Mesothelial cell of epicardium (in vitro differentiated cells): Measurements from ENCODE around the gene AWAT1. TPM values are rescaled to one million over a fixed set of nuclear protein-coding genes. Genes with fewer than 3 reads are reported as not detected.
"Not testable (repeated sequence)": the region's sequence is repeated elsewhere in the genome, so short reads cannot be mapped to it uniquely, and the experiment has no call there.

Experiments used
- DNase-seq, 2 experiments: peaks; one replicate each; pipeline ENCODE4 v3.0.0; 2021; ENCODE audit warnings: low spot score in 2 of 2; ENCODE audit not compliant: unreplicated experiment in 2 of 2
- H3K27ac Mint-ChIP-seq: 2 replicates; pipeline ENCODE4 v1.8.0; 2021; ENCODE audit warnings: mixed read lengths
- H3K27me3 Mint-ChIP-seq: 2 replicates; pipeline ENCODE4 v1.8.0; 2021; ENCODE audit warnings: low read depth, mixed read lengths
- H3K36me3 Mint-ChIP-seq: 2 replicates; pipeline ENCODE4 v1.8.0; 2021; ENCODE audit warnings: mixed read lengths
- H3K4me1 Mint-ChIP-seq: 2 replicates; pipeline ENCODE4 v1.8.0; 2021; ENCODE audit warnings: mixed read lengths
- H3K4me3 Mint-ChIP-seq: 2 replicates; pipeline ENCODE4 v1.8.0; 2021; ENCODE audit warnings: mild to moderate bottlenecking, moderate library complexity, mixed read lengths
- H3K9me3 Mint-ChIP-seq: 2 replicates; pipeline ENCODE4 v1.8.0; 2021; ENCODE audit warnings: mixed read lengths
- total RNA-seq: library from RNA; stranded (reverse); gene quantifications from 3 replicates; pipeline ENCODE4 v1.2.1, GENCODE V29; 2021
- TF ChIP-seq, protein P1 (sequence below): fragments of 200-600 bp; sonication (generic); IDR thresholded peaks from one replicate; pipeline ENCODE4 v1.5.0; 2021; ENCODE audit warnings: antibody characterized with exemption; ENCODE audit not compliant: unreplicated experiment

Gene AWAT1
- total RNA-seq, 1 donor from 2014 or later = not detected

DNA sequence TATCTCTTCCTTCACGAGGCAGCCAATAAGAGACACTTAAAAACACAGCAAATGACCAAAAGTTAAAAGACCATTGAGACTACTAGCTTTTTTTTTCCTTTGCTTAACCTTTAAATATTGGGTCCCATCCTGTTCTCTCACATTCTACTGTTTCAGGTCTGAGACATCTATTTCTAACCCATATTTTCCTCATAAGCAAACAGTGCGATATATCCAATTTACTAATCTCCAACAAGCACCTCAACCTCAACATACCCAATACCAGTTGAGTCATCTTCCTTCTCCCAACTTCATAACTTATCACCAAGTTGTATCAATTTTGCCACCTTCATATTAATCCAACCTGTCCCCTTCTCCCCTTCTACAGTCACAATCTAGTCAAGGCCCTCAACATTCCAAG, 7.0 kb downstream of the AWAT1 start:
- no peaks in the 10 kb centered on the region for H3K36me3 Mint-ChIP-seq
- H3K27ac Mint-ChIP-seq = no peak overlapping the region
- H3K4me3 Mint-ChIP-seq = no peak overlapping the region
- no peaks in the 10 kb centered on the region for H3K4me1 Mint-ChIP-seq
- TF ChIP-seq, protein P1, sequence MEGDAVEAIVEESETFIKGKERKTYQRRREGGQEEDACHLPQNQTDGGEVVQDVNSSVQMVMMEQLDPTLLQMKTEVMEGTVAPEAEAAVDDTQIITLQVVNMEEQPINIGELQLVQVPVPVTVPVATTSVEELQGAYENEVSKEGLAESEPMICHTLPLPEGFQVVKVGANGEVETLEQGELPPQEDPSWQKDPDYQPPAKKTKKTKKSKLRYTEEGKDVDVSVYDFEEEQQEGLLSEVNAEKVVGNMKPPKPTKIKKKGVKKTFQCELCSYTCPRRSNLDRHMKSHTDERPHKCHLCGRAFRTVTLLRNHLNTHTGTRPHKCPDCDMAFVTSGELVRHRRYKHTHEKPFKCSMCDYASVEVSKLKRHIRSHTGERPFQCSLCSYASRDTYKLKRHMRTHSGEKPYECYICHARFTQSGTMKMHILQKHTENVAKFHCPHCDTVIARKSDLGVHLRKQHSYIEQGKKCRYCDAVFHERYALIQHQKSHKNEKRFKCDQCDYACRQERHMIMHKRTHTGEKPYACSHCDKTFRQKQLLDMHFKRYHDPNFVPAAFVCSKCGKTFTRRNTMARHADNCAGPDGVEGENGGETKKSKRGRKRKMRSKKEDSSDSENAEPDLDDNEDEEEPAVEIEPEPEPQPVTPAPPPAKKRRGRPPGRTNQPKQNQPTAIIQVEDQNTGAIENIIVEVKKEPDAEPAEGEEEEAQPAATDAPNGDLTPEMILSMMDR = no peak
- DNase-seq = no peak
- peaks cover 11% of the 10 kb centered on the region for H3K9me3 Mint-ChIP-seq
- peaks cover 4% of the 10 kb centered on the region for H3K27me3 Mint-ChIP-seq

DNA sequence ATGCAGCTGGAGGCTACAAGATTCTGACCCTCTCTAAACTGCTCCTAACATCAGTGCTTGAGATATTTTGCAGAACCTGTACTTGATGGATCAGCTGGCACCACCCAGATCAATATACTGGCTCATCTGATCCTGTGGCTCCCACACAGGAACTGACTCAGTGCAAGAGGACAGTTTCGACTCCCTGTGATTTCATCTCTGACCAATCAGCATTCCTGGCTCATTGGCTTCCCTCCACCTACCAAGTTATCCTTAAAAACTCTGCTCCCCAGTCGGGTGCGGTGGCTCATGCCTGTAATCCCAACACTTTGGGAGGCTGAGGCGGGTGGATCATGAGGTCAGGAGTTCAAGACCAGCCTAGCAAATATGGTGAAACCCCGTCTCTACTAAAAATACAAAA, 9.1 kb downstream of the AWAT1 start:
- H3K27ac Mint-ChIP-seq, H3K27me3 Mint-ChIP-seq, H3K4me3 Mint-ChIP-seq, DNase-seq, H3K36me3 Mint-ChIP-seq, H3K4me1 Mint-ChIP-seq, H3K9me3 Mint-ChIP-seq: not testable (repeated sequence)

DNA sequence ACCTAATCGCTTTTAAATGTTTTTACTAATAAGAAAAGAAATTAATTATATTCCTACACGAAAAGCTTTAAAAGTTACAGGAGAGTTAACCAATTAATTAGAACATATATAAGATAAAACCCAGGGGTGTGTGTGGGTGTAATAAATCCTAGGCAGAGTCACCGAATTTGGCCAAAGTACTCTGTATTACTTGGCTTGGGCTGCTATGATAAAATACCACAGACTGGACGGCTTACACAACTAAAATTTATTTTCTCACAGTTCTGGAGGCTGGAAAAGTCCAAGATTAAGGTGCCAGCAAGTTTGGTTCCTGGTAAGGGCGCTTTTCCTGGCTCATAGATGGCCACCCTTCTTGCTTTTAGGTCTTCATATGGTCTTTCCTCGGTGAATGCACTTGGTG, 10.4 kb downstream of the AWAT1 start:
- Mint-ChIP-seq H3K9me3 (peaks cover 9% of the 10 kb centered on the region), H3K4me1 (no peaks in the 10 kb centered on the region), H3K27me3 (peaks cover 4% of the 10 kb centered on the region), H3K4me3 (no peak overlapping the region), H3K27ac (no peak overlapping the region), H3K36me3 (no peaks in the 10 kb centered on the region)
- no peak for DNase-seq
- TF ChIP-seq, protein P1 = no peak

DNA sequence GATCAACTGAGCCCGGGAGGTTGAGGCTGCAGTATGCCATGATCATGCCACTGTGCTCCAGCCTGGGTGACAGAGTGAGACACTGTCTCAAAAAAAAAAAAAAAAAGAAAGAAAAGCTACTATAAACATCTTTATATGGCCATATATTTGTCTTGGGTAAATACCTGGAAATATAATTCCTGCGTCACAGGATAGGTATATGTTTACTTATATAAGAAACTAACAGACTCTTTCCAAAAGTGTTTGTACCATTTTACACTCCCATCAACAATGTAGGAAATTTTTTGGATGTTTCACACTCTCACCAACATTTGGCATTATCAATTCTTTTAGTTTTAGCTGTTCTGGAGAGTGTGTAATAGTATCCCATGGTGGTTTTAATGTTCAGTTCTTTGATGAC, 12.8 kb downstream of the AWAT1 start:
- TF ChIP-seq, protein P1 = no peak
- H3K4me3 Mint-ChIP-seq = no peak overlapping the region
- peaks cover 4% of the 10 kb centered on the region for H3K27me3 Mint-ChIP-seq
- no peak for DNase-seq
- H3K27ac Mint-ChIP-seq = no peak overlapping the region
- H3K4me1 Mint-ChIP-seq = no peaks in the 10 kb centered on the region
- no peaks in the 10 kb centered on the region for H3K36me3 Mint-ChIP-seq
- peaks cover 17% of the 10 kb centered on the region for H3K9me3 Mint-ChIP-seq

DNA sequence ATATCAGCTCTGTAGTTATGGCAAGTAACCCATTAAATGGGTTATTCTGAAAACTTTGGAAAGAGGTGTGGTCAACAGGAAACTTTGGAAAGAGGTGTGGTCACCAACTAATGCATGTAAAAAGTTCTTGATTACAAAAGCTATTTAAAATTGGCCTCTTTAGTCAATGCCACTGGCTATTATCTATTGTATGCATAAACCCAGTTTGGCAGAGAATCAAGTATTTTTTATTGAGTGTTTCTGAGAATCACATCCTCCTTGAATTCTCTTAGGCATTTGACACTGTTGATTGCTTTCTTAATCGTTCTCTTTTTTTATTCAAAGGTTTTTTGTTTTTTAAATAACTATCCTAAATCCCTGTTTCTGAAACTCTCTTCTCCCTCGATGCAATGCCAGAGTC, 18.0 kb downstream of the AWAT1 start:
- no peak overlapping the region for H3K27ac Mint-ChIP-seq
- H3K4me1 Mint-ChIP-seq = no peaks in the 10 kb centered on the region
- DNase-seq = no peak
- peaks cover 37% of the 10 kb centered on the region for H3K9me3 Mint-ChIP-seq
- no peaks in the 10 kb centered on the region for H3K27me3 Mint-ChIP-seq
- TF ChIP-seq, protein P1 = no peak
- no peaks in the 10 kb centered on the region for H3K36me3 Mint-ChIP-seq
- H3K4me3 Mint-ChIP-seq = no peak overlapping the region

DNA sequence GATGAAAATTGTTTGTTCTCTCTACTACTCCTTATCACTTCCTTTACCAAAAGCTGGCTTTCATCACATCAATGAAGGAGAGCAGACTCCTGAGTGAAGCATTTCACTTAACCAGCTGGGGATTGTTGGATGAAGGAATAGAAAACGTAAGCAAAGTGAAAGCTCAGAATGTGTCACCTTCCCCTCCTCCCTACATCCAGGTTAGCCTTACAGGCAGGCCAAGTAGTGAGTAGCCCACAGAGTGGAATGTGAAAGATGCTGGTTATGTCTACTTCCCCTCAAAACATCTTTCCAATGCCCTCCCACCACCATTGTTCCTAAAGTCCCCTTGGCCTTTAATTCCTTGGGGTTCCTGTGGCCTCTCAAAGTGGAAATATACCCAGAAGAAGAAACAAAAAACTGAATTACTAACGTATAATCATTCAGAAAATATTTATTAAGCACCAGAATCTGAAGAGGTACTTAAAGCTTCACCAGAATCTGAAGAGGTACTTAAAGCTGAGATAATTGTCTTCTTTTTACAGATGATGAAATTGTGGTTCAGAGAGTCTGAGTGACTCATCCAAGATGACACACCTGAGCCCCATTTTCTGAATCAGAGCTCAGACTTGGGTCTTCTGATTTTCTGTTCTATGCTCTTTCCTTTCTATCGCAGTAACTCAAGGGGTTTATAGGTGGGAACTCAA, 19.1 kb downstream of the AWAT1 start:
- Mint-ChIP-seq H3K4me1 (no peaks in the 10 kb centered on the region), H3K9me3 (peaks cover 37% of the 10 kb centered on the region), H3K27ac (no peak overlapping the region), H3K4me3 (no peak overlapping the region), H3K36me3 (no peaks in the 10 kb centered on the region), H3K27me3 (no peaks in the 10 kb centered on the region)
- TF ChIP-seq, protein P1 = no peak
- DNase-seq = no peak
